Measurements from ENCODE around the gene BSG. TPM values are rescaled to one million over a fixed set of nuclear protein-coding genes. Genes with fewer than 3 reads are reported as not detected.
A peak's percentile ranks its signal among the peaks of the same experiment; 100 is the strongest.

BSG gene
- total and polyA plus RNA-seq, 2 of the 4 experiments (the other 2 are of a cell fraction) = 130 to 698 TPM

DNA sequence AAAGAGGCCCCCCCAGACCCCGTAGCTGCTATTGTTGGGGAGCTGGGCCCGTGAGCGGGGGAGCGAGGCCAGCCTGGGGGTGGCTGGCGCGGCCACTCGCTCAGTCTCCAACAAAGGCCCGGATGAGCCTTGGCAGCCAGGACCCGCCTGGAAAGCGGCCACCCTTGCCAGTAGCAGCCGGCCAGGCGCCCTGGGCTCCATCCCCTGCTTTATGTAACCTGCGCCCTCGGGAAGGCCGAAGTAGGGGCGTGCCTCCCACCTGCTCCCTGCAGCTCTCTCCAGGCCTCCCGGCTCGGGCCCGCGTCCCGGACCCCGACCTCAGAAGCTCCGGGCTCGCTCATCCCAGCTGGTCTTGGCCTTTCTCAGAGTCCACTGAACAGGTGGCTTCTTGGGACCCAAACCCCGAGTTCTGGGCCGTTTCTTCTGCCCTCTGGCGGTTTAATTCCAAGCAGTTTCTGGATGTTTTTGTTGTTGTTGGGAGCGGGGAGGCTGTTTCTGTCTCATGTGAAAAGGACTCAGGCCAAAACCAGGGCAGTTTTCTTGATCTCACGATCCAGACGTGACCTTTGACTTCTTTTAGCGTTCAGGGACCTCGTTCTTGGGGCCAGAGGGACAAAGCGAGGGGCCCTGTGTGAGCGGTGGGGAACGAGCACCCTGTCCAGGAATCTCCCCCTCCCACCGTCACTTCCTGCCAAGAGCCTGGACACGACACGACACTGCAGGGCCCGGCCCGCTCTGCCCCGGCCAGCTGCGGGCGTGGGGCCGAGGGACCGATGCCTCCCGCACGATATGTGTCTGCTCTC lies 39.6 kb upstream of the BSG start (continued):
- TF ChIP-seq, protein P1, sequence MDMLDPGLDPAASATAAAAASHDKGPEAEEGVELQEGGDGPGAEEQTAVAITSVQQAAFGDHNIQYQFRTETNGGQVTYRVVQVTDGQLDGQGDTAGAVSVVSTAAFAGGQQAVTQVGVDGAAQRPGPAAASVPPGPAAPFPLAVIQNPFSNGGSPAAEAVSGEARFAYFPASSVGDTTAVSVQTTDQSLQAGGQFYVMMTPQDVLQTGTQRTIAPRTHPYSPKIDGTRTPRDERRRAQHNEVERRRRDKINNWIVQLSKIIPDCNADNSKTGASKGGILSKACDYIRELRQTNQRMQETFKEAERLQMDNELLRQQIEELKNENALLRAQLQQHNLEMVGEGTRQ (IDR thresholded peaks at IDR 0.05; ENCODE audit: low read depth, low read length) = no peak

DNA sequence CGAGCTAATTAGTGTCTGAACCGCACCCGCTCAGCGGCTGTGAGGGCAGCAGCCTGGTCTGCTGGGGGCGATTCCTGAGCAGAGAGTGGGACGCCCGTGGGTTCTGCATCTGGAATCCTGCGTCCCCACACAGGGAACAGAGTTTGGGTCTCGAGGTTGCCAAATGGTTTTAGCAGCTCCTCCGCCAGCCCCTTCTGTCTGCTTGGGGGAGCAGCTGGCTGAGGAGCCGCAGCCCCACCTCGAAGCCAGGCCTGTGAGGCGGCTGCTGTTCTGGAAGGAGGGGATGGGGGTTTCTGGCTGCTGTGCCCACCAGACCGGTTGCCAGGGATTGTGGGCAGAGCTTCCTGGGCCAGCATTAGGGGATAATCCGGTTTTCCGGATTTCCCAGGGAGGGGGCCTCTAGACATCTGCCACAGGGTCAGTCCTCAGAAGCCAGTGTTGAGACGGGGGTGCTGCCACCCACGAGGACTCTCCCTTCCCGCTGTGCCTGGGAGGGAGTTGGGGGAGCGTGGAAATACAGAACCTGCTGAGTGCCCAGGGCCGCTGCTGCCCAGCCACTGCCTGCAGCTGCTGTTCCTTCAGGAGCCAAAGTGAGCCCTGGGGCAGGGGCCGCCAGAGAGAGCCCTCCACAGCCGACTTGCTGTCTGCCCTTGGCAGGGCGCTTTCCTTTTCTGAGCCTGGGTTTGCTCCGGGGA lies 38.9 kb upstream of the BSG start:
- peak overlapping the region; percentile 86 for H2BK5ac ChIP-seq (ENCODE audit: low read depth, low read length, poor library complexity, severe bottlenecking)
- peak overlapping the region; percentile 100 for H2AK9ac ChIP-seq (replicated peaks; ENCODE audit: low read depth, low read length, poor library complexity)
- H2BK15ac ChIP-seq (ENCODE audit: low read depth, low read length) = no peak overlapping the region
- peaks cover 8 to 55% of the 10 kb centered on the region in 2 experiments for H3K79me1 ChIP-seq (ENCODE audit: low read depth in 1 of 2, low read length in 2 of 2)
- no peak overlapping the region for H2BK20ac ChIP-seq (ENCODE audit: low read depth, low read length)
- peaks cover 27% of the 10 kb centered on the region for H3K36me3 ChIP-seq (ENCODE audit: control insufficient read depth, insufficient read depth, low read length)
- no peak overlapping the region; the same call in 1 of the 2 replicates for H4K91ac ChIP-seq (ENCODE audit: insufficient read depth, low read depth, low read length)
- peak overlapping the region; percentile 90 for H3K27ac ChIP-seq (ENCODE audit: insufficient read depth, low read length)
- H3K9me3 ChIP-seq (ENCODE audit: control insufficient read depth, insufficient read depth, low read length) = no peaks in the 10 kb centered on the region
- in situ Hi-C loops (cut with MboI; ENCODE audit: low sequenced_read_pairs) (no loop called here), dilution Hi-C loops (cut with HindIII; ENCODE audit: low sequenced_read_pairs, unreplicated experiment) (no loop called here), intact Hi-C loops (cut with micrococcal nuclease) (loop anchor here (2.0 kb wide), 1 partner anchor 23 kb away; no protein-coding TSS in a partner anchor)
- H3K4me2 ChIP-seq (ENCODE audit: low read depth, low read length) = peak overlapping the region; percentile 98
- peak overlapping the region; percentile 90; the same call in 1 of the 2 replicates for H3K4ac ChIP-seq (ENCODE audit: low read depth, low read length)
- peak overlapping the region; percentile 93; the same call in 1 of the 2 replicates for H3K23ac ChIP-seq (ENCODE audit: low read depth, low read length)
- H3K27me3 ChIP-seq (ENCODE audit: control insufficient read depth, insufficient read depth, low read length) = no peaks in the 10 kb centered on the region
- no peak for ATAC-seq (ENCODE audit: low read depth)
- H2AFZ ChIP-seq (replicated peaks; ENCODE audit: low read length, poor library complexity) = peak overlapping the region; percentile 89
- peaks cover 4% of the 10 kb centered on the region; the same call in 1 of the 2 replicates for H3K9me1 ChIP-seq (ENCODE audit: insufficient read depth, low read length)
- 42% methylated on average over 9 of the region's 25 CpGs; no CpG with 5 or more reads in 1 of the 2 experiments for WGBS, 2 experiments (ENCODE audit: extremely low coverage in 2 of 2, insufficient read length in 1 of 2)
- H3K56ac ChIP-seq (ENCODE audit: extremely low read depth, insufficient read depth, low read length) = peak overlapping the region; percentile 61
- H4K8ac ChIP-seq (ENCODE audit: low read depth in 2 of 2, low read length in 2 of 2) = peak overlapping the region in 1 of 2 experiments; percentile 79; a peak in 2 of 4 replicates
- no peak for DNase-seq
- no TSS peak for BruUV-seq (replicated peaks)
- H3K4me3 ChIP-seq (ENCODE audit: insufficient read depth, low read depth, low read length) = peak overlapping the region; percentile 94
- H2BK120ac ChIP-seq (ENCODE audit: low read depth, low read length) = no peak overlapping the region
- peak overlapping the region; percentile 83 for H3K14ac ChIP-seq (replicated peaks; ENCODE audit: low read depth, low read length)
- H3K4me1 ChIP-seq (ENCODE audit: control insufficient read depth, insufficient read depth, low read length) = peaks cover 8% of the 10 kb centered on the region
- peaks cover 46% of the 10 kb centered on the region for H4K20me1 ChIP-seq (ENCODE audit: insufficient read depth, low read length)
- no peak for TF ChIP-seq FOS (IDR thresholded peaks at IDR 0.05; ENCODE audit: low read depth, low read length)
- H3K18ac ChIP-seq (ENCODE audit: low read depth, low read length) = no peak overlapping the region
- peak overlapping the region; percentile 93; the same call in 1 of the 2 replicates for H2AK5ac ChIP-seq (ENCODE audit: low read depth, low read length)
- ChIA-PET POLR2A (ENCODE audit: unreplicated experiment) (no interaction called here), CTCF (interaction anchor here (0.6 to 1.3 kb wide), 2 partner anchors 9 to 23 kb away, joined by 3 to 4 read pairs; no protein-coding TSS in a partner anchor)
- H3K9ac ChIP-seq (ENCODE audit: low read depth, low read length) = peak overlapping the region; percentile 92
- no peak overlapping the region for H4K5ac ChIP-seq (ENCODE audit: low read depth, low read length)
